Heart left ventricle (tissue), 16 donors: ENCODE data around the gene ZNF554. TPM values are rescaled to one million over a fixed set of nuclear protein-coding genes. Genes with fewer than 3 reads are reported as not detected.

Experiments used
- ATAC-seq, 4 donors: fragments of 200-7000 bp; cut with Tn5 transposase; one replicate each; pipeline ENCODE4 v1.9.1; 2020 to 2022; ENCODE audit warnings: moderate library complexity in 4 of 4, mild to moderate bottlenecking in 3 of 4, moderate number of reproducible peaks in 1 of 4
- DNase-seq, 5 donors: peaks; one replicate each; pipeline ENCODE4 v3.0.0-alpha.2; 2020
- H3K27ac ChIP-seq, 12 donors: fragments of 200-600 bp; sonication (generic) in 4 of 12; one replicate each; pipeline versions ENCODE4 v1.5.0 to v1.8.0; 2016 to 2022; ENCODE audit warnings: mild to moderate bottlenecking in 2 of 12
- H3K27me3 ChIP-seq, 9 donors: fragments of 200-600 bp; sonication (generic) in 2 of 9; one replicate each; pipeline versions ENCODE4 v1.5.1 to v1.8.0; 2016 to 2022; ENCODE audit warnings: mild to moderate bottlenecking in 3 of 9
- H3K36me3 ChIP-seq, 9 donors: fragments of 200-600 bp; sonication (generic) in 2 of 9; one replicate each; pipeline versions ENCODE4 v1.5.0 to v1.8.0; 2018 to 2022; ENCODE audit warnings: mild to moderate bottlenecking in 2 of 9
- H3K4me1 ChIP-seq, 12 donors: fragments of 200-600 bp; sonication (generic) in 4 of 12; one replicate each; pipeline versions ENCODE4 v1.5.0 to v1.8.0; 2016 to 2022; ENCODE audit warnings: mild to moderate bottlenecking in 3 of 12
- H3K4me3 ChIP-seq, 12 donors: fragments of 200-600 bp; sonication (generic) in 4 of 12; one replicate each; pipeline versions ENCODE4 v1.5.0 to v1.8.0; 2017 to 2022; ENCODE audit warnings: mild to moderate bottlenecking in 9 of 12, moderate library complexity in 4 of 12
- H3K9me3 ChIP-seq, 12 donors: fragments of 200-600 bp; sonication (generic) in 4 of 12; one replicate each; pipeline versions ENCODE4 v1.5.0 to v1.8.0; 2016 to 2022; ENCODE audit warnings: mild to moderate bottlenecking in 1 of 12
- CTCF ChIP-seq, 12 donors: fragments of 200-600 bp; sonication (generic) in 4 of 12; IDR thresholded peaks; one replicate each; pipeline versions ENCODE4 v1.5.0 to v1.8.0; 2018 to 2022; ENCODE audit warnings: antibody characterized with exemption in 12 of 12, mild to moderate bottlenecking in 5 of 12
- POLR2A ChIP-seq, 2 donors: fragments of 450-650 bp; IDR thresholded peaks; one replicate each; pipeline ENCODE4 v1.6.1; 2017; ENCODE audit warnings: antibody characterized with exemption in 2 of 2, mild to moderate bottlenecking in 2 of 2, moderate library complexity in 2 of 2
- WGBS, 4 donors: extraction: QIAGEN DNeasy Blood & Tissue Kit in 2 of 4; methylation state at CpG; one replicate each; pipeline versions ENCODE4 v1.1.5 to v1.1.7; 2013 to 2018; 5-methylcytosine and 5-hydroxymethylcytosine counted together
- intact Hi-C, 10 donors: fragments of 100-400 bp; cut with DNase I; formaldehyde crosslinking; loops; one replicate each; pipeline versions ENCODE4 v1.11.1 to v1.14.2; 2022
- polyA plus RNA-seq, 2 donors: library from polyadenylated mRNA; stranded (reverse); fragments of 200-250 nt; gene quantifications; one replicate each; pipeline ENCODE4 v1.2.3, GENCODE V29; 2013
- total RNA-seq, 9 donors: library from RNA; depleted of rRNA in 2 of 9; stranded (reverse); fragments of >200 nt in 2 of 9; fragmentation: NEBNext Ultra II Directional in 3 of 9; extraction: Animal tissue kit (Norgen Biotek cat#: 25700) in 3 of 9; gene quantifications; one replicate each; pipeline versions ENCODE4 v1.1.0 to v1.2.4, GENCODE V29; 2016 to 2023
- donor health status: ischemic (EF 13 %, LVEDD 7.1; RV severe dilation, severe dysfunction).
- donor health status: healthy with polysubstance abuse.
- donor health status: DM: no; HTN: yes; CAD: no.
- donor health status: DM: no; HTN: no; CAD: no.
- donor health status: ischemic (EF 25% LVEDD 6.9; RV normal size, moderate dysfunction).
- donor health status: ischemic (EF 25% LVEDD 5.7; RV mildly dilated, moderate dysfunction).
- donor health status: healthy.
- donor health status: DM: yes; HTN: yes; CAD: no.
- donor health status: ischemic (EF 35%, LVEDD 5.7; RV mildly dilated, moderate dysfunction).
- donor health status: nonischemic (EF 11% LVEDD 7.7; RV severe dilation, severe dysfunction).
- donor health status: DM: yes; HTN: yes; CAD: no.
- donor health status: PGD.
- donor health status: ischemic (EF 29% LVEDD 5.4; RV normal size, mild dysfunction).
- donor health status: nonischemic (EF 23%, LVEDD 6.1; RV moderate dilation, normal function).

Gene ZNF554
- total and polyA plus RNA-seq, 11 donors, result 1.4 to 6.1 (median 4.5) TPM

- Histone ChIP-seq H3K27me3 (no peaks in the 10 kb centered on the region), H3K36me3 (peaks cover 0 to 13% (median 0%) of the 10 kb centered on the region in 9 donors), H3K4me3 (peak within 1 kb of the TSS; percentile 58 to 100 (median 98)), H3K9me3 (no peaks in the 10 kb centered on the region), H3K4me1 (peaks cover 6 to 70% (median 56%) of the 10 kb centered on the region in 12 donors), H3K27ac (peak within 1 kb of the TSS; percentile 81 to 99 (median 96))
- peak; percentile 97 to 99 (median 98) for DNase-seq
- TF ChIP-seq POLR2A (IDR thresholded peaks at IDR 0.05) (peak; percentile 67 to 91), CTCF (IDR thresholded peaks at IDR 0.05) (peak; percentile 23 to 71 (median 44))
- intact Hi-C loops, result no loop called here
- peak; percentile 88 to 93 (median 92) for ATAC-seq
- 0 to 1% (median 1%) methylated on average over 49 to 68 of the region's 68 CpGs for WGBS, 4 donors
Measured at GRCh38 chr19:2782936-2783780, 36.5 kb upstream of the ZNF554 start, which contains the start of gene SGTA. SGTA (minus strand) TSS chr19:2783273; CDS start chr19:2769068, 14,205 bp downstream.

- peak overlapping the region in 11 of 12 donors; percentile 16 to 99 (median 95) for H3K27ac ChIP-seq
- ATAC-seq (no peak), DNase-seq (no peak)
- no peaks in the 10 kb centered on the region for H3K27me3 ChIP-seq
- peak overlapping the region in 11 of 12 donors; percentile 58 to 100 (median 98) for H3K4me3 ChIP-seq
- H3K36me3 ChIP-seq, result peaks cover 0 to 12% (median 0%) of the 10 kb centered on the region in 9 donors
- intact Hi-C loops, result loop anchor here in 1 of 10 donors (2.0 kb wide), 1 partner anchor 57 kb away; the partner anchor contains the start of gene ZNF555
- no peaks in the 10 kb centered on the region for H3K9me3 ChIP-seq
- 75 to 88% (median 79%) methylated on average over 7 of the region's 7 CpGs for WGBS, 4 donors
- no peak for TF ChIP-seq POLR2A (IDR thresholded peaks at IDR 0.05)
- no peak for TF ChIP-seq CTCF (IDR thresholded peaks at IDR 0.05)
- peaks cover 6 to 64% (median 53%) of the 10 kb centered on the region in 12 donors for H3K4me1 ChIP-seq
Measured at GRCh38 chr19:2783781-2784145, 35.9 kb upstream of the ZNF554 start.

GRCh38 chr19:2785244-2785997 lies 34.2 kb upstream of the ZNF554 start, which contains the start of gene THOP1:
THOP1 (plus strand) TSS chr19:2785503; CDS start chr19:2785663, 160 bp downstream.
- DNase-seq, result peak; percentile 99 to 100 (median 99)
- no peak for TF ChIP-seq CTCF (IDR thresholded peaks at IDR 0.05)
- peak in 1 of 2 donors; percentile 79 for TF ChIP-seq POLR2A (IDR thresholded peaks at IDR 0.05)
- ATAC-seq, result peak; percentile 90 to 95 (median 94)
- Histone ChIP-seq H3K4me1 (peaks cover 6 to 49% (median 38%) of the 10 kb centered on the region in 12 donors), H3K36me3 (peaks cover 0 to 7% (median under 1%) of the 10 kb centered on the region in 9 donors), H3K9me3 (no peaks in the 10 kb centered on the region), H3K27me3 (no peaks in the 10 kb centered on the region), H3K27ac (peak within 1 kb of the TSS in 11 of 12 donors; percentile 17 to 83 (median 69)), H3K4me3 (peak within 1 kb of the TSS; percentile 57 to 99 (median 94))
- WGBS, 4 donors, result 0 to 1% (median 1%) methylated on average over 58 to 78 of the region's 78 CpGs
- intact Hi-C loops, result loop anchor here in 4 of 10 donors (1.0 to 2.0 kb wide), 3 partner anchors 34 to 56 kb away; partner anchors contain the start of genes ZNF554 (in 2 of the 4) and ZNF555 (in 2 of the 4)
